ENCODE data around the gene SALL2.

- TF ChIP-seq CTCF (conservative IDR thresholded peaks at IDR 0.05), result no peak
- no peak for TF ChIP-seq ZFX (IDR thresholded peaks at IDR 0.05)
These were observed 580 bp downstream of the SALL2 start for GRCh38 chr14:21525571-21525961.

All from C4-2B (cell line).